Panc1 (cell line): ENCODE measurements around the gene EIF4G3.

Source experiments
- POLR2AphosphoS5 ChIP-seq: IDR thresholded peaks from 2 replicates; pipeline ENCODE4 v1.6.1; 2012; ENCODE audit warnings: mild to moderate bottlenecking, low read depth, low read length, moderate library complexity
- SIN3A ChIP-seq: IDR thresholded peaks from 2 replicates; pipeline ENCODE4 v1.6.1; 2012; ENCODE audit warnings: low read depth, mild to moderate bottlenecking, low read length, moderate library complexity, borderline replicate concordance; ENCODE audit not compliant: insufficient read depth
- TF ChIP-seq, protein P1 (sequence below), 2 experiments: IDR thresholded peaks; 2 replicates each; pipeline ENCODE4 v1.6.1; 2011 to 2012; ENCODE audit warnings: low read depth in 2 of 2, control low read depth in 1 of 2, low read length in 1 of 2, mild to moderate bottlenecking in 1 of 2, moderate library complexity in 1 of 2; ENCODE audit not compliant: insufficient read depth in 1 of 2
- TF ChIP-seq, protein P2 (sequence below): fragments of 450-650 bp; IDR thresholded peaks from 2 replicates; pipeline ENCODE4 v1.5.1; 2017; ENCODE audit warnings: mild to moderate bottlenecking

DNA sequence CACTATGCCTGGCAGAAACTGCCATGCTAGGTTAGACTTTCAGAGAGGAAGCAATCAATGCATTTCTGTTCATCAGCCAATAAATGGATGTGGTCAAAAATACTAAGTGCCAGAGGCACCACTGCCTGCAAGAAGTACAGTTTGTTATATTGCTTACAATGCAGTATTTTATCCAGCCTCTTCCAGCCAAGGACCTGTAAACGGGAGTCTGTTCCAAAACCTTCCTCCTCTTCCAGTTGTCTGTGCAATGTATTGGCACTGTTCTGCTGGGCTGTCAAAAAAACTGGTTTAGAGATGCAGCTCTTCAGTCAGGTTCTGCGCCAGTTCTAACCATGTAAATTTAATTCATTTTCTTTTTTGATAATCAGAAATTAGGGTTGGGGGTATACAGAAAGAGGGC, 175.7 kb downstream of the EIF4G3 start:
- TF ChIP-seq, protein P1, sequence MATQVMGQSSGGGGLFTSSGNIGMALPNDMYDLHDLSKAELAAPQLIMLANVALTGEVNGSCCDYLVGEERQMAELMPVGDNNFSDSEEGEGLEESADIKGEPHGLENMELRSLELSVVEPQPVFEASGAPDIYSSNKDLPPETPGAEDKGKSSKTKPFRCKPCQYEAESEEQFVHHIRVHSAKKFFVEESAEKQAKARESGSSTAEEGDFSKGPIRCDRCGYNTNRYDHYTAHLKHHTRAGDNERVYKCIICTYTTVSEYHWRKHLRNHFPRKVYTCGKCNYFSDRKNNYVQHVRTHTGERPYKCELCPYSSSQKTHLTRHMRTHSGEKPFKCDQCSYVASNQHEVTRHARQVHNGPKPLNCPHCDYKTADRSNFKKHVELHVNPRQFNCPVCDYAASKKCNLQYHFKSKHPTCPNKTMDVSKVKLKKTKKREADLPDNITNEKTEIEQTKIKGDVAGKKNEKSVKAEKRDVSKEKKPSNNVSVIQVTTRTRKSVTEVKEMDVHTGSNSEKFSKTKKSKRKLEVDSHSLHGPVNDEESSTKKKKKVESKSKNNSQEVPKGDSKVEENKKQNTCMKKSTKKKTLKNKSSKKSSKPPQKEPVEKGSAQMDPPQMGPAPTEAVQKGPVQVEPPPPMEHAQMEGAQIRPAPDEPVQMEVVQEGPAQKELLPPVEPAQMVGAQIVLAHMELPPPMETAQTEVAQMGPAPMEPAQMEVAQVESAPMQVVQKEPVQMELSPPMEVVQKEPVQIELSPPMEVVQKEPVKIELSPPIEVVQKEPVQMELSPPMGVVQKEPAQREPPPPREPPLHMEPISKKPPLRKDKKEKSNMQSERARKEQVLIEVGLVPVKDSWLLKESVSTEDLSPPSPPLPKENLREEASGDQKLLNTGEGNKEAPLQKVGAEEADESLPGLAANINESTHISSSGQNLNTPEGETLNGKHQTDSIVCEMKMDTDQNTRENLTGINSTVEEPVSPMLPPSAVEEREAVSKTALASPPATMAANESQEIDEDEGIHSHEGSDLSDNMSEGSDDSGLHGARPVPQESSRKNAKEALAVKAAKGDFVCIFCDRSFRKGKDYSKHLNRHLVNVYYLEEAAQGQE (IDR thresholded peaks at IDR 0.05; ENCODE audit: insufficient read depth in 1 of 2, low read depth in 2 of 2, low read length in 1 of 2) = no peak
- TF ChIP-seq SIN3A (no peak), POLR2AphosphoS5 (no peak)
- TF ChIP-seq, protein P2, sequence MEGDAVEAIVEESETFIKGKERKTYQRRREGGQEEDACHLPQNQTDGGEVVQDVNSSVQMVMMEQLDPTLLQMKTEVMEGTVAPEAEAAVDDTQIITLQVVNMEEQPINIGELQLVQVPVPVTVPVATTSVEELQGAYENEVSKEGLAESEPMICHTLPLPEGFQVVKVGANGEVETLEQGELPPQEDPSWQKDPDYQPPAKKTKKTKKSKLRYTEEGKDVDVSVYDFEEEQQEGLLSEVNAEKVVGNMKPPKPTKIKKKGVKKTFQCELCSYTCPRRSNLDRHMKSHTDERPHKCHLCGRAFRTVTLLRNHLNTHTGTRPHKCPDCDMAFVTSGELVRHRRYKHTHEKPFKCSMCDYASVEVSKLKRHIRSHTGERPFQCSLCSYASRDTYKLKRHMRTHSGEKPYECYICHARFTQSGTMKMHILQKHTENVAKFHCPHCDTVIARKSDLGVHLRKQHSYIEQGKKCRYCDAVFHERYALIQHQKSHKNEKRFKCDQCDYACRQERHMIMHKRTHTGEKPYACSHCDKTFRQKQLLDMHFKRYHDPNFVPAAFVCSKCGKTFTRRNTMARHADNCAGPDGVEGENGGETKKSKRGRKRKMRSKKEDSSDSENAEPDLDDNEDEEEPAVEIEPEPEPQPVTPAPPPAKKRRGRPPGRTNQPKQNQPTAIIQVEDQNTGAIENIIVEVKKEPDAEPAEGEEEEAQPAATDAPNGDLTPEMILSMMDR = no peak
